WTC11 (cell line): ENCODE measurements around the gene NR2C2AP. TPM values are rescaled to one million over a fixed set of nuclear protein-coding genes. Genes with fewer than 3 reads are reported as not detected.
A peak's percentile ranks its signal among the peaks of the same experiment; 100 is the strongest.

Experiments used
- ATAC-seq: fragments of 200-7000 bp; cut with Tn5 transposase; 2 replicates; pipeline ENCODE4 v1.10.0; 2021; ENCODE audit warnings: mild to moderate bottlenecking, moderate library complexity
- CTCF ChIA-PET: fragments of 300-600 bp; sonication (Branson Sonifier 250); formaldehyde crosslinking; loops from one replicate; lab custom pipeline; 2021; ENCODE audit warnings: antibody characterized with exemption; lab: Charles Lee
- POLR2A ChIA-PET: fragments of 350-600 bp; sonication (Branson Sonifier 250); formaldehyde crosslinking; loops from one replicate; lab custom pipeline; 2021; ENCODE audit warnings: antibody characterized with exemption; lab: Charles Lee
- DNase-seq: peaks from one replicate; pipeline ENCODE4 v3.0.0; 2021; ENCODE audit warnings: low spot score
- H3K27ac Mint-ChIP-seq: 2 replicates; pipeline ENCODE4 v1.8.0; 2021; ENCODE audit warnings: mixed read lengths
- H3K27me3 Mint-ChIP-seq: 2 replicates; pipeline ENCODE4 v1.8.0; 2021; ENCODE audit warnings: low read depth, mild to moderate bottlenecking, moderate library complexity, mixed read lengths
- H3K36me3 Mint-ChIP-seq: 2 replicates; pipeline ENCODE4 v1.8.0; 2021; ENCODE audit warnings: mixed read lengths
- H3K4me1 Mint-ChIP-seq: 2 replicates; pipeline ENCODE4 v1.8.0; 2022; ENCODE audit warnings: mixed read lengths
- H3K4me3 Mint-ChIP-seq: 2 replicates; pipeline ENCODE4 v1.8.0; 2021; ENCODE audit warnings: mild to moderate bottlenecking, moderate library complexity, mixed read lengths
- H3K9me3 Mint-ChIP-seq: 2 replicates; pipeline ENCODE4 v1.8.0; 2021; ENCODE audit warnings: mixed read lengths
- EMX1 ChIP-seq: fragments of 250-450 bp; sonication (Bioruptor Pico); IDR thresholded peaks from 2 replicates; pipeline ENCODE4 v1.8.0; 2021; ENCODE audit warnings: mild to moderate bottlenecking
- GABPB1 ChIP-seq: sonication (generic); formaldehyde crosslinking; IDR thresholded peaks from 2 replicates; pipeline ENCODE4 v1.8.1; 2023; ENCODE audit warnings: mild to moderate bottlenecking, missing genetic modification reagents
- HMGA2 ChIP-seq: fragments of 250-450 bp; sonication (Bioruptor Pico); IDR thresholded peaks from 2 replicates; pipeline ENCODE4 v1.4.0; 2021; ENCODE audit warnings: mild to moderate bottlenecking, moderate library complexity
- HMGXB4 ChIP-seq: sonication (generic); formaldehyde crosslinking; IDR thresholded peaks from 2 replicates; pipeline ENCODE4 v1.8.1; 2023; ENCODE audit warnings: mild to moderate bottlenecking, moderate library complexity, missing genetic modification reagents
- MAX ChIP-seq: sonication (generic); formaldehyde crosslinking; IDR thresholded peaks from 2 replicates; pipeline ENCODE4 v1.8.0; 2022; ENCODE audit warnings: mild to moderate bottlenecking, missing genetic modification reagents
- MYBL2 ChIP-seq: sonication (generic); formaldehyde crosslinking; IDR thresholded peaks from 2 replicates; pipeline ENCODE4 v1.8.1; 2023; ENCODE audit warnings: mild to moderate bottlenecking, moderate library complexity, missing genetic modification reagents
- NFYB ChIP-seq: sonication (generic); formaldehyde crosslinking; conservative IDR thresholded peaks from 2 replicates; pipeline ENCODE4 v1.8.0; 2022; ENCODE audit warnings: low read depth, missing genetic modification reagents
- SP1 ChIP-seq: sonication (generic); formaldehyde crosslinking; conservative IDR thresholded peaks from 2 replicates; pipeline ENCODE4 v1.8.1; 2022; ENCODE audit warnings: missing genetic modification reagents
- STAT6 ChIP-seq: sonication (generic); formaldehyde crosslinking; conservative IDR thresholded peaks from 2 replicates; pipeline ENCODE4 v1.8.1; 2023; ENCODE audit warnings: mild to moderate bottlenecking, low read depth, missing genetic modification reagents, moderate library complexity
- USF1 ChIP-seq: sonication (generic); formaldehyde crosslinking; IDR thresholded peaks from 2 replicates; pipeline ENCODE4 v1.8.0; 2022; ENCODE audit warnings: mild to moderate bottlenecking, missing genetic modification reagents
- ZNF121 ChIP-seq: sonication (generic); formaldehyde crosslinking; IDR thresholded peaks from 2 replicates; pipeline ENCODE4 v1.8.0; 2023; ENCODE audit warnings: missing genetic modification reagents
- ZNF281 ChIP-seq: sonication (generic); formaldehyde crosslinking; IDR thresholded peaks from 2 replicates; pipeline ENCODE4 v1.8.0; 2023; ENCODE audit warnings: mild to moderate bottlenecking, missing genetic modification reagents
- ZNF416 ChIP-seq: fragments of 250-450 bp; sonication (Bioruptor Pico); IDR thresholded peaks from 2 replicates; pipeline ENCODE4 v1.9.0; 2021; ENCODE audit warnings: mild to moderate bottlenecking, inconsistent platforms
- ZNF423 ChIP-seq: fragments of 250-450 bp; sonication (Bioruptor Pico); IDR thresholded peaks from 2 replicates; pipeline ENCODE4 v2.1.2; 2022; ENCODE audit warnings: mild to moderate bottlenecking, moderate library complexity
- total RNA-seq: library from RNA; stranded (reverse); gene quantifications from 3 replicates; pipeline ENCODE4 v1.2.3, GENCODE V29; 2021

NR2C2AP gene
- total RNA-seq, 1 experiment from 2014 or later: 24.9 TPM

- DNase-seq (peak; percentile 52), ATAC-seq (no peak)
- ChIA-PET CTCF (interaction anchor here (1.0 to 1.9 kb wide), 3 partner anchors 14 to 26 kb away, joined by 3 to 7 read pairs (median 3); no protein-coding TSS in a partner anchor), POLR2A (interaction anchor here (1.0 kb wide), 1 partner anchor 53 kb away, joined by 3 read pairs; no protein-coding TSS in a partner anchor)
- Mint-ChIP-seq H3K36me3 (no peaks in the 10 kb centered on the region), H3K9me3 (no peaks in the 10 kb centered on the region), H3K27ac (no peak overlapping the region), H3K4me1 (peaks cover 15% of the 10 kb centered on the region), H3K27me3 (peaks cover 68% of the 10 kb centered on the region), H3K4me3 (no peak overlapping the region)
- peak; percentile 62; the same call in 1 of the 2 replicates for TF ChIP-seq ZNF281 (CRISPR knock-in tag)
- TF ChIP-seq GABPB1 (CRISPR knock-in tag): peak; percentile 100
- no peak for TF ChIP-seq MYBL2 (CRISPR knock-in tag)
- TF ChIP-seq STAT6 (CRISPR knock-in tag): no peak
- TF ChIP-seq ZNF416 (CRISPR knock-in tag): no peak
These were observed 31.2 kb downstream of the NR2C2AP start for GRCh38 chr19:19171821-19172532.

GRCh38 chr19:19170873-19171672 lies 32.1 kb downstream of the NR2C2AP start:
- CTCF ChIA-PET: no interaction called here
- Mint-ChIP-seq H3K4me1 (peaks cover 15% of the 10 kb centered on the region), H3K9me3 (no peaks in the 10 kb centered on the region), H3K27me3 (peaks cover 68% of the 10 kb centered on the region), H3K27ac (no peak overlapping the region), H3K4me3 (peak overlapping the region; percentile 61), H3K36me3 (no peaks in the 10 kb centered on the region)
- POLR2A ChIA-PET: interaction anchor here (0.6 to 1.5 kb wide), 2 partner anchors 10 to 22 kb away, joined by 3 to 12 read pairs; no protein-coding TSS in a partner anchor
- ATAC-seq (no peak), DNase-seq (no peak)
- TF ChIP-seq ZNF121: peak; percentile 81; the same call in 1 of the 2 replicates
- TF ChIP-seq ZNF423 (CRISPR knock-in tag): no peak

- no peaks in the 10 kb centered on the region for H3K9me3 Mint-ChIP-seq
- POLR2A ChIA-PET: interaction anchor here (0.6 to 1.5 kb wide), 6 partner anchors 9 to 49 kb away, joined by 3 to 12 read pairs (median 5); no protein-coding TSS in a partner anchor
- CTCF ChIA-PET: interaction anchor here (0.6 to 3.3 kb wide), 7 partner anchors 16 to 89 kb away, joined by 3 to 32 read pairs (median 5); no protein-coding TSS in a partner anchor
- ATAC-seq (peak; percentile 93), DNase-seq (peak; percentile 97)
- peaks cover 71% of the 10 kb centered on the region for H3K27me3 Mint-ChIP-seq
- peak within 1 kb of the TSS; percentile 61 for H3K4me3 Mint-ChIP-seq
- H3K4me1 Mint-ChIP-seq: peaks cover 15% of the 10 kb centered on the region
- no peaks in the 10 kb centered on the region for H3K36me3 Mint-ChIP-seq
- H3K27ac Mint-ChIP-seq: no peak within 1 kb of the TSS
- TF ChIP-seq SP1 (CRISPR knock-in tag) (peak; percentile 95), USF1 (no peak), EMX1 (0 out of 2 replicates have a peak, but pooled peaks have one; percentile 24), HMGA2 (CRISPR knock-in tag) (no peak), HMGXB4 (CRISPR knock-in tag) (no peak), MAX (CRISPR knock-in tag) (peak; percentile 65), ZNF281 (CRISPR knock-in tag) (0 out of 2 replicates have a peak, but pooled peaks have one; percentile 9), NFYB (CRISPR knock-in tag) (peak; percentile 81)
These were observed 33.0 kb downstream of the NR2C2AP start, which contains the start of gene MEF2B for GRCh38 chr19:19170053-19170872. Gene MEF2B, minus strand, starts transcription at chr19:19170263. Its CDS starts 19,528 bp downstream, at chr19:19150735.
